C4-2B (cell line): ENCODE results near the gene SLC25A29.

Experiments used
- ZFX ChIP-seq: fragments of 450-650 bp; IDR thresholded peaks from 2 replicates; pipeline ENCODE4 v1.6.1; 2017
- TF ChIP-seq, protein P1 (sequence below): fragments of 450-650 bp; conservative IDR thresholded peaks from 2 replicates; pipeline ENCODE4 v1.5.1; 2017; ENCODE audit warnings: mild to moderate bottlenecking

DNA sequence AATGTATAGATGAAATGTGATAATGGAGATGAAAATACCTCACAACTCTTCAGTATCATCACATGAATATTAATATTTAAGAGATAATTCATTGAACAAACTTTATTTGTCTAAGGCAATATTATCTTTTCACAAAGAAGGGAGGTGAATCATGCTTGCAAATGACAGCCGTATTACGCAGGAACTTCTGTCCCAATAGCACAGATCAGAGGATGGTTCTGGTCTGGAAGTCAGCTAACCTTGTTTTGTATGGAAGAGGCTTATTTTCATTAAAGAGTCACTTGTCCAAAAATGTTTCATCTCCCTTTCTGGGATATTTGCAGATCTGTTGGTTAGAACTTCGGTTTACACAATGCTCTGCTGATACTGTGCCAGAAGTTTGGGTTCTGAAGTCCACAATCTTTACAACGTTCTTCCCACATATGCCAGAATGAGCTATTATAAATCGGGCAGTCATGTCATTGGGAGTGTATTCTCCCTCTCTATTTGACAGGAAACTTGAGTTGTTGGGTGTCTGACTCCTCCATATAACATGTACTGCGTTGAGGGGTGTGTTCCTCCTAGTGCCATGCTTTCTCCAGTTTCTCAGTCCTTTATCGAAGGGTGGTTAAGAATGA lies 37.5 kb downstream of the SLC25A29 start:
- TF ChIP-seq, protein P1, sequence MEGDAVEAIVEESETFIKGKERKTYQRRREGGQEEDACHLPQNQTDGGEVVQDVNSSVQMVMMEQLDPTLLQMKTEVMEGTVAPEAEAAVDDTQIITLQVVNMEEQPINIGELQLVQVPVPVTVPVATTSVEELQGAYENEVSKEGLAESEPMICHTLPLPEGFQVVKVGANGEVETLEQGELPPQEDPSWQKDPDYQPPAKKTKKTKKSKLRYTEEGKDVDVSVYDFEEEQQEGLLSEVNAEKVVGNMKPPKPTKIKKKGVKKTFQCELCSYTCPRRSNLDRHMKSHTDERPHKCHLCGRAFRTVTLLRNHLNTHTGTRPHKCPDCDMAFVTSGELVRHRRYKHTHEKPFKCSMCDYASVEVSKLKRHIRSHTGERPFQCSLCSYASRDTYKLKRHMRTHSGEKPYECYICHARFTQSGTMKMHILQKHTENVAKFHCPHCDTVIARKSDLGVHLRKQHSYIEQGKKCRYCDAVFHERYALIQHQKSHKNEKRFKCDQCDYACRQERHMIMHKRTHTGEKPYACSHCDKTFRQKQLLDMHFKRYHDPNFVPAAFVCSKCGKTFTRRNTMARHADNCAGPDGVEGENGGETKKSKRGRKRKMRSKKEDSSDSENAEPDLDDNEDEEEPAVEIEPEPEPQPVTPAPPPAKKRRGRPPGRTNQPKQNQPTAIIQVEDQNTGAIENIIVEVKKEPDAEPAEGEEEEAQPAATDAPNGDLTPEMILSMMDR, result no peak
- TF ChIP-seq ZFX, result no peak
